ENCODE measurements around the gene RANBP1. TPM values are rescaled to one million over a fixed set of nuclear protein-coding genes. Genes with fewer than 3 reads are reported as not detected.
"Not testable (repeated sequence)": the region's sequence is repeated elsewhere in the genome, so short reads cannot be mapped to it uniquely, and the experiment has no call there.

The RANBP1 gene
- total RNA-seq, 1 experiment from 2014 or later: 443 TPM

DNA sequence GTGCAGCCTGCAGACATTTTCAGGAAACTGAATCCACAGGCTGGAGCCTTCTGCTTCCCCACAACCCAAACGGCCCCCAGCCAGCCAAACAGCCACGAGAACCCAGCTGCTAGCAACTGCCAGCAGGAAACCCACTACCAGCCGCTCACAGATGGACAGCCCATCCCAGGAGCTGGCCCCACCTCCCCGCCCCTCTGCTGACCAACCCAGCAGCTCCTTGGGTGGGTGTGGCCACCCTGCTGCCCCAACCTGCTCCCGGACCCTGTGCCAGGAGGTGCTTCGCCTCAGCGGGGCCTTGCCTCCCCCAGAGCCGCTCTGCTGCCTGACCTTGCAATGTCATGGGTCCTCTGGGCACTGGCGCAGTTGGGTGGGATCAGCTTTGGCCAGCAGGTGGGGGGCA lies 43.2 kb downstream of the RANBP1 start (continued):
- TF ChIP-seq TEAD4 (CRISPR knock-in tag; IDR thresholded peaks at IDR 0.05) (no peak), ELF4 (CRISPR knock-in tag; IDR thresholded peaks at IDR 0.05; ENCODE audit: low read depth) (no peak), EMX1 (CRISPR knock-in tag; IDR thresholded peaks at IDR 0.05) (no peak), ZNF671 (CRISPR knock-in tag; IDR thresholded peaks at IDR 0.05) (no peak)
- TF ChIP-seq, protein P1, sequence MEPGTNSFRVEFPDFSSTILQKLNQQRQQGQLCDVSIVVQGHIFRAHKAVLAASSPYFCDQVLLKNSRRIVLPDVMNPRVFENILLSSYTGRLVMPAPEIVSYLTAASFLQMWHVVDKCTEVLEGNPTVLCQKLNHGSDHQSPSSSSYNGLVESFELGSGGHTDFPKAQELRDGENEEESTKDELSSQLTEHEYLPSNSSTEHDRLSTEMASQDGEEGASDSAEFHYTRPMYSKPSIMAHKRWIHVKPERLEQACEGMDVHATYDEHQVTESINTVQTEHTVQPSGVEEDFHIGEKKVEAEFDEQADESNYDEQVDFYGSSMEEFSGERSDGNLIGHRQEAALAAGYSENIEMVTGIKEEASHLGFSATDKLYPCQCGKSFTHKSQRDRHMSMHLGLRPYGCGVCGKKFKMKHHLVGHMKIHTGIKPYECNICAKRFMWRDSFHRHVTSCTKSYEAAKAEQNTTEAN (CRISPR knock-in tag; IDR thresholded peaks at IDR 0.05): no peak

DNA sequence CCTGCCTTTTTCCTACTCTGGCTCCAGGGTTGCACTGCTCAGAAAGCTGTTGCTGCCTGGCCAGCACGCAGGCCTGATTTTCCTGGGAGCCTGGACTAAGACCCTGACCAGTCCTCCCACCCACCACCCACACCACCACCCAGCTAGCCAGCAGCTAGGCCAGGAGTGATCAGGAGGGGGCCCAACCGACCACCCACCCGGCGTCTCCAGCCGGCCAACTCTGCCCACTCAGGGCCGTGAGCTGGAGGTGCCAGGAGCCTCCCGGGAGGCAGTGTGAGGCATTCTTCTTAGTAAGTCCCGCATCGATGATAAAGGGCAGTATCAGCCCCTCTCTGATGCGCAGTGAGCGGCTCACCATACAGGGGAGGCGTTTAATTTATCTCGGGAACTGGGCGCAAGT lies 43.6 kb downstream of the RANBP1 start:
- H3K9me3 Mint-ChIP-seq; DNase-seq (ENCODE audit: low spot score); H3K36me3 Mint-ChIP-seq; H3K27me3 Mint-ChIP-seq (ENCODE audit: low read depth); H3K4me3 Mint-ChIP-seq; POLR2A ChIA-PET; H3K4me1 Mint-ChIP-seq; ATAC-seq; H3K27ac Mint-ChIP-seq: not testable (repeated sequence)
- CTCF ChIA-PET: interaction anchor here (0.6 to 2.7 kb wide), 19 partner anchors 9 to 259 kb away, joined by 3 to 50 read pairs (median 5); partner anchors contain the start of gene DGCR6L

DNA sequence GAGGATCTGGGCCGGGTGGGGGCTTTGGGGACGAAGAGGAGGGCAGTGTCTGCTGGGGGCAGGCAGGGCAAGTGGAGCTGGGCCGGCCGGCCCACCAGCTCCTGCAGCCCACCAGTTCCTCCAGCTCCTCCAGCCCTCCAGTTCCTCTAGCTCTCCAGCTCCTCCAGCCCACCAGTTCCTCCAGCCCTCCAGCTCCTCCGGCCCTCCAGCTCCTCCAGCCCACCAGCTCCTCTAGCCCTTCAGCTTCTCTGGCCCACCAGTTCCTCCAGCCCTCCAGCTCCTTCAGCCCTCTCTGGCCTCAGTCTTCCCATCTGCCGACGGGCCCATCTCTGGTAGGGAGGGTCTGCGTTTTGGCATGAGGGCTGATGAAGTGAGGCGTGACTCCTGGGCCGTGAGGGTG lies 44.1 kb downstream of the RANBP1 start:
- Mint-ChIP-seq H3K27ac (no peak overlapping the region), H3K4me3 (no peak overlapping the region), H3K9me3 (peaks cover 4% of the 10 kb centered on the region), H3K36me3 (peaks cover 2% of the 10 kb centered on the region; the same call in 1 of the 2 replicates), H3K27me3 (ENCODE audit: low read depth) (no peaks in the 10 kb centered on the region), H3K4me1 (peaks cover 4% of the 10 kb centered on the region)
- ChIA-PET CTCF (interaction anchor here (0.6 to 2.7 kb wide), 15 partner anchors 8 to 258 kb away, joined by 3 to 50 read pairs (median 6); partner anchors contain the start of gene DGCR6L), POLR2A (no interaction called here)
- TF ChIP-seq JAZF1 (CRISPR knock-in tag; IDR thresholded peaks at IDR 0.05) (no peak), CREM (CRISPR knock-in tag; IDR thresholded peaks at IDR 0.05) (no peak), JUN (CRISPR knock-in tag; IDR thresholded peaks at IDR 0.05) (no peak), NFYB (CRISPR knock-in tag; conservative IDR thresholded peaks at IDR 0.05; ENCODE audit: low read depth) (no peak), TCF7 (CRISPR knock-in tag; IDR thresholded peaks at IDR 0.05; ENCODE audit: low read depth) (no peak), NFE2L1 (CRISPR knock-in tag; IDR thresholded peaks at IDR 0.05) (no peak)
- TF ChIP-seq, protein P2, sequence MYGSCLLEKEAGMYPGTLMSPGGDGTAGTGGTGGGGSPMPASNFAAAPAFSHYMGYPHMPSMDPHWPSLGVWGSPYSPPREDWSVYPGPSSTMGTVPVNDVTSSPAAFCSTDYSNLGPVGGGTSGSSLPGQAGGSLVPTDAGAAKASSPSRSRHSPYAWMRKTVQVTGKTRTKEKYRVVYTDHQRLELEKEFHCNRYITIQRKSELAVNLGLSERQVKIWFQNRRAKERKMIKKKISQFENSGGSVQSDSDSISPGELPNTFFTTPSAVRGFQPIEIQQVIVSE (CRISPR knock-in tag; IDR thresholded peaks at IDR 0.05; ENCODE audit: borderline replicate concordance): no peak
- TF ChIP-seq, protein P1 (CRISPR knock-in tag; IDR thresholded peaks at IDR 0.05): no peak
- ATAC-seq: no peak
- no peak for DNase-seq (ENCODE audit: low spot score)

DNA sequence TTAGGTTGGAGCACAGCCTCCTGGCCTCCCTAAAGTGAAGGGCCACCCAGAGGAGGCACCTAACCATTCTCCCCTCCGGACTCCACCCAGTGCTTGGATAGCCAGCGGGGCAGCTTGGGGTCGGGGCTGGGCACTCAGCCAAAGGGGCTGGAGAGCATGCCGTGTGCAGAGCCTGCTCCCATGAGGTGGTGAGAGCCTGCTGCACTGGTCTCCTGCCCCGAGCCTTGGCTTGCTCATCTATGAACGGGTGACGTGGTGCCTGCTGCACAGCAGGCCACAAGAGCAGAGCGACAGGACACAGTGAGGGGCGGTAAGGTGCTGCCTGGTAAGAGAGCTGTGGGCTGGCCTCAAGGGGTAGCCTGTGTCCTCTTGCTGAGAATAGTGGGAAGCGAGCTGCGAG lies 49.0 kb downstream of the RANBP1 start:
- CTCF ChIA-PET: no interaction called here
- H3K27ac Mint-ChIP-seq: no peak overlapping the region
- H3K4me1 Mint-ChIP-seq: no peaks in the 10 kb centered on the region
- H3K9me3 Mint-ChIP-seq: peaks cover 4% of the 10 kb centered on the region
- TF ChIP-seq, protein P3, sequence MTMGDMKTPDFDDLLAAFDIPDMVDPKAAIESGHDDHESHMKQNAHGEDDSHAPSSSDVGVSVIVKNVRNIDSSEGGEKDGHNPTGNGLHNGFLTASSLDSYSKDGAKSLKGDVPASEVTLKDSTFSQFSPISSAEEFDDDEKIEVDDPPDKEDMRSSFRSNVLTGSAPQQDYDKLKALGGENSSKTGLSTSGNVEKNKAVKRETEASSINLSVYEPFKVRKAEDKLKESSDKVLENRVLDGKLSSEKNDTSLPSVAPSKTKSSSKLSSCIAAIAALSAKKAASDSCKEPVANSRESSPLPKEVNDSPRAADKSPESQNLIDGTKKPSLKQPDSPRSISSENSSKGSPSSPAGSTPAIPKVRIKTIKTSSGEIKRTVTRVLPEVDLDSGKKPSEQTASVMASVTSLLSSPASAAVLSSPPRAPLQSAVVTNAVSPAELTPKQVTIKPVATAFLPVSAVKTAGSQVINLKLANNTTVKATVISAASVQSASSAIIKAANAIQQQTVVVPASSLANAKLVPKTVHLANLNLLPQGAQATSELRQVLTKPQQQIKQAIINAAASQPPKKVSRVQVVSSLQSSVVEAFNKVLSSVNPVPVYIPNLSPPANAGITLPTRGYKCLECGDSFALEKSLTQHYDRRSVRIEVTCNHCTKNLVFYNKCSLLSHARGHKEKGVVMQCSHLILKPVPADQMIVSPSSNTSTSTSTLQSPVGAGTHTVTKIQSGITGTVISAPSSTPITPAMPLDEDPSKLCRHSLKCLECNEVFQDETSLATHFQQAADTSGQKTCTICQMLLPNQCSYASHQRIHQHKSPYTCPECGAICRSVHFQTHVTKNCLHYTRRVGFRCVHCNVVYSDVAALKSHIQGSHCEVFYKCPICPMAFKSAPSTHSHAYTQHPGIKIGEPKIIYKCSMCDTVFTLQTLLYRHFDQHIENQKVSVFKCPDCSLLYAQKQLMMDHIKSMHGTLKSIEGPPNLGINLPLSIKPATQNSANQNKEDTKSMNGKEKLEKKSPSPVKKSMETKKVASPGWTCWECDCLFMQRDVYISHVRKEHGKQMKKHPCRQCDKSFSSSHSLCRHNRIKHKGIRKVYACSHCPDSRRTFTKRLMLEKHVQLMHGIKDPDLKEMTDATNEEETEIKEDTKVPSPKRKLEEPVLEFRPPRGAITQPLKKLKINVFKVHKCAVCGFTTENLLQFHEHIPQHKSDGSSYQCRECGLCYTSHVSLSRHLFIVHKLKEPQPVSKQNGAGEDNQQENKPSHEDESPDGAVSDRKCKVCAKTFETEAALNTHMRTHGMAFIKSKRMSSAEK (CRISPR knock-in tag; IDR thresholded peaks at IDR 0.05; ENCODE audit: borderline replicate concordance): no peak
- TF ChIP-seq ELF4 (CRISPR knock-in tag; IDR thresholded peaks at IDR 0.05; ENCODE audit: low read depth): no peak
- no peak for TF ChIP-seq ZNF671 (CRISPR knock-in tag; IDR thresholded peaks at IDR 0.05)
- no peak for TF ChIP-seq SMAD3 (CRISPR knock-in tag; IDR thresholded peaks at IDR 0.05; ENCODE audit: borderline replicate concordance)
- TF ChIP-seq OVOL2 (CRISPR knock-in tag; IDR thresholded peaks at IDR 0.05; ENCODE audit: borderline replicate concordance): no peak
- no peak for TF ChIP-seq SOX15 (CRISPR knock-in tag; IDR thresholded peaks at IDR 0.05)
- TF ChIP-seq GRHL2 (CRISPR knock-in tag; IDR thresholded peaks at IDR 0.05; ENCODE audit: insufficient replicate concordance, severe bottlenecking): no peak
- TF ChIP-seq, protein P4, sequence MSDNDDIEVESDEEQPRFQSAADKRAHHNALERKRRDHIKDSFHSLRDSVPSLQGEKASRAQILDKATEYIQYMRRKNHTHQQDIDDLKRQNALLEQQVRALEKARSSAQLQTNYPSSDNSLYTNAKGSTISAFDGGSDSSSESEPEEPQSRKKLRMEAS (CRISPR knock-in tag; IDR thresholded peaks at IDR 0.05): no peak
- TF ChIP-seq TEAD4 (CRISPR knock-in tag; IDR thresholded peaks at IDR 0.05): no peak
- TF ChIP-seq CREM (CRISPR knock-in tag; IDR thresholded peaks at IDR 0.05): no peak
- peaks cover 2% of the 10 kb centered on the region; the same call in 1 of the 2 replicates for H3K36me3 Mint-ChIP-seq
- POLR2A ChIA-PET: no interaction called here
- DNase-seq (ENCODE audit: low spot score) (no peak), ATAC-seq (no peak)
- H3K27me3 Mint-ChIP-seq (ENCODE audit: low read depth): no peaks in the 10 kb centered on the region
- H3K4me3 Mint-ChIP-seq: no peak overlapping the region
